ENCODE results near the gene GPR132. TPM values are rescaled to one million over a fixed set of nuclear protein-coding genes. Genes with fewer than 3 reads are reported as not detected.

The GPR132 gene
- total RNA-seq, 1 experiment from 2014 or later: 0.10 TPM

- H3K4me3 ChIP-seq (replicated peaks in 1 of 2; ENCODE audit: low read depth in 1 of 2, low read length in 2 of 2): no peak overlapping the region
- H3K9me2 ChIP-seq (ENCODE audit: insufficient read depth): no peaks in the 10 kb centered on the region
- H3K9me3 ChIP-seq (ENCODE audit: control insufficient read depth in 1 of 2, insufficient read depth in 1 of 2, low read depth in 1 of 2, low read length in 2 of 2): no peaks in the 10 kb centered on the region; a peak in 1 of 4 replicates
- TF ChIP-seq YY1 (IDR thresholded peaks at IDR 0.05; ENCODE audit: extremely low read depth, insufficient replicate concordance, low read depth, low read length) (no peak), EGR1 (IDR thresholded peaks at IDR 0.05; ENCODE audit: low read depth) (no peak), RAD21 (IDR thresholded peaks at IDR 0.05; ENCODE audit: low read depth) (no peak), ELF1 (IDR thresholded peaks at IDR 0.05; ENCODE audit: borderline replicate concordance, low read depth) (no peak), SP1 (IDR thresholded peaks at IDR 0.05; ENCODE audit: low read depth) (no peak), ZBTB33 (IDR thresholded peaks at IDR 0.05; ENCODE audit: extremely low read depth, insufficient replicate concordance, low read length) (no peak), JUND (IDR thresholded peaks at IDR 0.05) (no peak), EZH2 (IDR thresholded peaks at IDR 0.05) (no peak), TCF7L2 (IDR thresholded peaks at IDR 0.05; ENCODE audit: borderline replicate concordance, extremely low read depth, insufficient read depth, insufficient read length) (no peak), REST (IDR thresholded peaks at IDR 0.05; ENCODE audit: low read depth) (no peak), POLR2AphosphoS5 (IDR thresholded peaks at IDR 0.05; ENCODE audit: low read depth, low read length) (no peak), FOSL1 (IDR thresholded peaks at IDR 0.05; ENCODE audit: low read depth) (no peak), CBX3 (IDR thresholded peaks at IDR 0.05; ENCODE audit: low read depth) (no peak), SIN3A (IDR thresholded peaks at IDR 0.05; ENCODE audit: low read depth) (no peak), POLR2A (IDR thresholded peaks at IDR 0.05; ENCODE audit: borderline replicate concordance, extremely low read depth, insufficient read depth, insufficient read length) (no peak), MAX (IDR thresholded peaks at IDR 0.05) (no peak), ZNF274 (IDR thresholded peaks at IDR 0.05; ENCODE audit: low read depth, low read length) (no peak), CTCF (IDR thresholded peaks at IDR 0.05 in 2 of 3, conservative IDR thresholded peaks at IDR 0.05 in 1 of 3; ENCODE audit: borderline replicate concordance in 1 of 3, insufficient read depth in 1 of 3, low read depth in 2 of 3, low read length in 2 of 3) (no peak), ZFX (IDR thresholded peaks at IDR 0.05) (no peak), CEBPB (IDR thresholded peaks at IDR 0.05; ENCODE audit: low read depth) (no peak)
- no peak overlapping the region for H3K27ac ChIP-seq (ENCODE audit: low read depth, low read length)
- intact Hi-C loops (cut with micrococcal nuclease): no loop called here
- no peaks in the 10 kb centered on the region for H3K27me3 ChIP-seq (ENCODE audit: insufficient read depth, low read length)
- ChIA-PET RAD21 (ENCODE audit: low non-redundant PET in 1 of 2, low total read pairs in 2 of 2, uncharacterized antibody in 2 of 2, unreplicated experiment in 2 of 2) (no interaction called here), CTCF (interaction anchor here (1.4 to 3.4 kb wide), 2 partner anchors 9 to 13 kb away, joined by 3 to 8 read pairs; no protein-coding TSS in a partner anchor), POLR2A (no interaction called here)
- BruUV-seq (replicated peaks): no TSS peak
- no peaks in the 10 kb centered on the region for H3K79me2 ChIP-seq (ENCODE audit: insufficient read depth, low read length)
- ATAC-seq (no peak), DNase-seq (ENCODE audit: low read depth, low spot score) (no peak)
- H3K4me2 ChIP-seq (ENCODE audit: low read length): no peak overlapping the region
- H3K36me3 ChIP-seq (ENCODE audit: control insufficient read depth in 1 of 2, insufficient read depth in 2 of 2, low read length in 2 of 2): no peaks in the 10 kb centered on the region
- H3K9ac ChIP-seq (ENCODE audit: low read length): no peak overlapping the region
- H4K20me1 ChIP-seq (ENCODE audit: insufficient read depth): no peaks in the 10 kb centered on the region
- H2AFZ ChIP-seq (ENCODE audit: low read depth, low read length, poor library complexity, severe bottlenecking): no peak overlapping the region
- no peaks in the 10 kb centered on the region for H3K4me1 ChIP-seq (ENCODE audit: control insufficient read depth in 1 of 2, insufficient read depth in 2 of 2, low read length in 2 of 2)
Observed at GRCh38 chr14:105102893-105103292, 37.7 kb upstream of the GPR132 start.
